GM23338 (cell line): ENCODE results near the gene SLC25A13. TPM values are rescaled to one million over a fixed set of nuclear protein-coding genes. Genes with fewer than 3 reads are reported as not detected.

ENCODE experiments used
- CREB1 ChIP-seq: fragments of 250-450 bp; sonication (Bioruptor Pico); IDR thresholded peaks from 2 replicates; pipeline ENCODE4 v1.5.0; 2020; ENCODE audit warnings: low read depth, mild to moderate bottlenecking, moderate library complexity
- CTCF ChIP-seq, 2 experiments: fragments of 200-600 bp in 1 of 2; sonication (generic) in 1 of 2; conservative IDR thresholded peaks; 2 replicates each; pipeline versions ENCODE4 v1.5.1 to v1.6.1; 2016 to 2017; ENCODE audit warnings: antibody characterized with exemption in 2 of 2, low read depth in 2 of 2, mild to moderate bottlenecking in 2 of 2, moderate library complexity in 1 of 2
- ETS1 ChIP-seq: IDR thresholded peaks from 2 replicates; pipeline ENCODE4 v1.6.1; 2016; ENCODE audit warnings: antibody characterized with exemption
- EZH2phosphoT487 ChIP-seq: fragments of 200-600 bp; sonication (generic); IDR thresholded peaks from one replicate; pipeline ENCODE4 v1.8.1; 2018; ENCODE audit warnings: antibody characterized with exemption; ENCODE audit not compliant: unreplicated experiment
- JUNB ChIP-seq: IDR thresholded peaks from one replicate; pipeline ENCODE4 v1.6.1; 2016; ENCODE audit warnings: antibody characterized with exemption; ENCODE audit not compliant: unreplicated experiment
- NANOG ChIP-seq: IDR thresholded peaks from 2 replicates; pipeline ENCODE4 v1.6.1; 2016; ENCODE audit warnings: antibody characterized with exemption, borderline replicate concordance
- POLR2AphosphoS5 ChIP-seq: IDR thresholded peaks from 2 replicates; pipeline ENCODE4 v1.6.1; 2016; ENCODE audit warnings: antibody characterized with exemption, low read depth
- ZNF331 ChIP-seq: fragments of 250-450 bp; sonication (Bioruptor Pico); IDR thresholded peaks from 2 replicates; pipeline ENCODE4 v1.5.0; 2020; ENCODE audit warnings: low read depth, mild to moderate bottlenecking, moderate library complexity
- polyA plus RNA-seq: library from polyadenylated mRNA; unstranded; fragments of >200 nt; fragmentation: Nextera tagmentation; extraction: Ambion mirVana; gene quantifications from 2 replicates; pipeline ENCODE4 v1.2.1, GENCODE V29; 2016
- total RNA-seq: library from RNA; depleted of rRNA; stranded (reverse); fragments of >200 nt; shearing (Covaris generic); gene quantifications from 2 replicates; pipeline ENCODE4 v1.2.3, GENCODE V29; 2014
- TF ChIP-seq, protein P1 (sequence below): fragments of 250-450 bp; sonication (Bioruptor Pico); IDR thresholded peaks from 2 replicates; pipeline ENCODE4 v1.5.0; 2020; ENCODE audit warnings: mild to moderate bottlenecking, moderate library complexity

The SLC25A13 gene
- total and polyA plus RNA-seq, 2 experiments from 2014 or later, result 51.1 to 84.6 TPM

DNA sequence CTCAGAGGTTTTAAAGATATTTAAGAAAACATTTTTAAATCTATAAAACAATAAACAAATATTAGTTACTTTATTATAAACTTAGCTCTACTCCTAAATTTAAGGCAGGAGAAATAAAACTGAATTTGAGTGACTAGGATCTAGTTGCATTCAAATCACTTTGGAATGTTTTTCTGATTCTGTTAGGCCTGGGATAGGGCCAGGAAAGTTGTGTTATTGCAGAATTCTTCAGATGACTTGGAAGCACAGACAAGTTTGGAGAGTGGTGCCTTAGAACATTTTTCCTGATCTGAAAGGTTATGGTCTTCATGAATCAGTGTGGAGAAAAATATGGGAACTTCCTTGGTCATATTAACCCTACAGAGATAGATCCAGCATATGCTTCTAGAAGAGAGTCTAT lies 15.6 kb upstream of the SLC25A13 start (continued):
- TF ChIP-seq, protein P1, sequence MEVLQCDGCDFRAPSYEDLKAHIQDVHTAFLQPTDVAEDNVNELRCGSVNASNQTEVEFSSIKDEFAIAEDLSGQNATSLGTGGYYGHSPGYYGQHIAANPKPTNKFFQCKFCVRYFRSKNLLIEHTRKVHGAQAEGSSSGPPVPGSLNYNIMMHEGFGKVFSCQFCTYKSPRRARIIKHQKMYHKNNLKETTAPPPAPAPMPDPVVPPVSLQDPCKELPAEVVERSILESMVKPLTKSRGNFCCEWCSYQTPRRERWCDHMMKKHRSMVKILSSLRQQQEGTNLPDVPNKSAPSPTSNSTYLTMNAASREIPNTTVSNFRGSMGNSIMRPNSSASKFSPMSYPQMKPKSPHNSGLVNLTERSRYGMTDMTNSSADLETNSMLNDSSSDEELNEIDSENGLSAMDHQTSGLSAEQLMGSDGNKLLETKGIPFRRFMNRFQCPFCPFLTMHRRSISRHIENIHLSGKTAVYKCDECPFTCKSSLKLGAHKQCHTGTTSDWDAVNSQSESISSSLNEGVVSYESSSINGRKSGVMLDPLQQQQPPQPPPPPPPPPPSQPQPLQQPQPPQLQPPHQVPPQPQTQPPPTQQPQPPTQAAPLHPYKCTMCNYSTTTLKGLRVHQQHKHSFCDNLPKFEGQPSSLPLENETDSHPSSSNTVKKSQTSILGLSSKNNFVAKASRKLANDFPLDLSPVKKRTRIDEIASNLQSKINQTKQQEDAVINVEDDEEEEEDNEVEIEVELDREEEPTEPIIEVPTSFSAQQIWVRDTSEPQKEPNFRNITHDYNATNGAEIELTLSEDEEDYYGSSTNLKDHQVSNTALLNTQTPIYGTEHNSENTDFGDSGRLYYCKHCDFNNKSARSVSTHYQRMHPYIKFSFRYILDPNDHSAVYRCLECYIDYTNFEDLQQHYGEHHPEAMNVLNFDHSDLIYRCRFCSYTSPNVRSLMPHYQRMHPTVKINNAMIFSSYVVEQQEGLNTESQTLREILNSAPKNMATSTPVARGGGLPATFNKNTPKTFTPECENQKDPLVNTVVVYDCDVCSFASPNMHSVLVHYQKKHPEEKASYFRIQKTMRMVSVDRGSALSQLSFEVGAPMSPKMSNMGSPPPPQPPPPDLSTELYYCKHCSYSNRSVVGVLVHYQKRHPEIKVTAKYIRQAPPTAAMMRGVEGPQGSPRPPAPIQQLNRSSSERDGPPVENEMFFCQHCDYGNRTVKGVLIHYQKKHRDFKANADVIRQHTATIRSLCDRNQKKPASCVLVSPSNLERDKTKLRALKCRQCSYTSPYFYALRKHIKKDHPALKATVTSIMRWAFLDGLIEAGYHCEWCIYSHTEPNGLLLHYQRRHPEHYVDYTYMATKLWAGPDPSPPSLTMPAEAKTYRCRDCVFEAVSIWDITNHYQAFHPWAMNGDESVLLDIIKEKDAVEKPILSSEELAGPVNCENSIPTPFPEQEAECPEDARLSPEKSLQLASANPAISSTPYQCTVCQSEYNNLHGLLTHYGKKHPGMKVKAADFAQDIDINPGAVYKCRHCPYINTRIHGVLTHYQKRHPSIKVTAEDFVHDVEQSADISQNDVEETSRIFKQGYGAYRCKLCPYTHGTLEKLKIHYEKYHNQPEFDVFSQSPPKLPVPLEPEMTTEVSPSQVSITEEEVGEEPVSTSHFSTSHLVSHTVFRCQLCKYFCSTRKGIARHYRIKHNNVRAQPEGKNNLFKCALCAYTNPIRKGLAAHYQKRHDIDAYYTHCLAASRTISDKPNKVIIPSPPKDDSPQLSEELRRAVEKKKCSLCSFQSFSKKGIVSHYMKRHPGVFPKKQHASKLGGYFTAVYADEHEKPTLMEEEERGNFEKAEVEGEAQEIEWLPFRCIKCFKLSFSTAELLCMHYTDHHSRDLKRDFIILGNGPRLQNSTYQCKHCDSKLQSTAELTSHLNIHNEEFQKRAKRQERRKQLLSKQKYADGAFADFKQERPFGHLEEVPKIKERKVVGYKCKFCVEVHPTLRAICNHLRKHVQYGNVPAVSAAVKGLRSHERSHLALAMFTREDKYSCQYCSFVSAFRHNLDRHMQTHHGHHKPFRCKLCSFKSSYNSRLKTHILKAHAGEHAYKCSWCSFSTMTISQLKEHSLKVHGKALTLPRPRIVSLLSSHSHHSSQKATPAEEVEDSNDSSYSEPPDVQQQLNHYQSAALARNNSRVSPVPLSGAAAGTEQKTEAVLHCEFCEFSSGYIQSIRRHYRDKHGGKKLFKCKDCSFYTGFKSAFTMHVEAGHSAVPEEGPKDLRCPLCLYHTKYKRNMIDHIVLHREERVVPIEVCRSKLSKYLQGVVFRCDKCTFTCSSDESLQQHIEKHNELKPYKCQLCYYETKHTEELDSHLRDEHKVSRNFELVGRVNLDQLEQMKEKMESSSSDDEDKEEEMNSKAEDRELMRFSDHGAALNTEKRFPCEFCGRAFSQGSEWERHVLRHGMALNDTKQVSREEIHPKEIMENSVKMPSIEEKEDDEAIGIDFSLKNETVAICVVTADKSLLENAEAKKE, result no peak
- no peak for TF ChIP-seq EZH2phosphoT487
- TF ChIP-seq NANOG, result no peak
- no peak for TF ChIP-seq ETS1
- no peak for TF ChIP-seq CREB1
- no peak for TF ChIP-seq CTCF (conservative IDR thresholded peaks at IDR 0.05; ENCODE audit: low read depth in 2 of 2)
- TF ChIP-seq JUNB, result no peak
- TF ChIP-seq POLR2AphosphoS5, result no peak
- no peak for TF ChIP-seq ZNF331 (CRISPR knock-in tag)
